ENCODE data around the gene TRAF1.

TRAF1 gene

DNA sequence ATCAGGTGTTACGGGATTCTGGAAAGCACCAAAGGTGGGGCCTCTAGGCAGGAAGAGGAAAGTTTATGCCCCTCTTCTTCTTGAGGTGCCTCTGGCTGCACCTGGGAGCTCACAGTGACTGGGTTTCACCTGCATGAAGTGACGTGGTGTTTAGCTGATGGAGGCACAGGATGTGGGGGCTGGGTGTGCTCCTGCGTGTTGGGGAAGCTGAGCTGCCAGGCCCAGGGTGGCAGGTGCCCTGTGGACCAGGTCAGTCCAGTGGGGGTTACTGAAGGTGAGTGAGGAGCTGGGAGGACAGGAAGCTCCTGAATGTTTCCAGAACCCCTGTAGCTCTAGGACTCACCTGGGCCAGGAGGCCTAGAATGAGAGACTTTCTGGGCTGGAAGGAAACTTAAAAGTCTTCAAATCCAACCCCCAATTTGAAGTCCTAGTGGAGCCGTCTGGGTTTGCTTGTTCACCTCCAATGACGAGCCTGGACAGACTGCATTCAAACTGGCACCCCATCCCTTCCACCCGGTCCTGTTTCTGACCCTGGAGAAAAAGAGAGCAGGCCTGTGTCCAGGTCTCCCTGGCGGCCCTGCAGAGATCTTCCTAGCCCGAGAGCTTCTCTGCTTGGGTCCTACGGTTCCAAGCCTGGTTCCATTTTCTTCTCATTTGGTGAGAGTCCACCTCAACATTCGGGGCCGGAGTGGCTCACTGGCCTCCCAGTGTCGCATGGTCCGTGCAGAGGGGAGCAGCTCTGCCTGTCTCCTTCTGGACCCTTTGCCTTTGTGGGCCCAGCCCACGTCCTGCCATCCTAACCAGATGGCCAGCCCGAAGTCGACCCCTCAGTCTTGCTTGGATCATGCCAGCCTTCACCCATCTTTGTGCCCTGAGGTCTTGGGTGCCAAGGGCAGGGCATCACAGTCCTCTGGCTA, 22.3 kb downstream of the TRAF1 start:
- no peak for DNase-seq

DNA sequence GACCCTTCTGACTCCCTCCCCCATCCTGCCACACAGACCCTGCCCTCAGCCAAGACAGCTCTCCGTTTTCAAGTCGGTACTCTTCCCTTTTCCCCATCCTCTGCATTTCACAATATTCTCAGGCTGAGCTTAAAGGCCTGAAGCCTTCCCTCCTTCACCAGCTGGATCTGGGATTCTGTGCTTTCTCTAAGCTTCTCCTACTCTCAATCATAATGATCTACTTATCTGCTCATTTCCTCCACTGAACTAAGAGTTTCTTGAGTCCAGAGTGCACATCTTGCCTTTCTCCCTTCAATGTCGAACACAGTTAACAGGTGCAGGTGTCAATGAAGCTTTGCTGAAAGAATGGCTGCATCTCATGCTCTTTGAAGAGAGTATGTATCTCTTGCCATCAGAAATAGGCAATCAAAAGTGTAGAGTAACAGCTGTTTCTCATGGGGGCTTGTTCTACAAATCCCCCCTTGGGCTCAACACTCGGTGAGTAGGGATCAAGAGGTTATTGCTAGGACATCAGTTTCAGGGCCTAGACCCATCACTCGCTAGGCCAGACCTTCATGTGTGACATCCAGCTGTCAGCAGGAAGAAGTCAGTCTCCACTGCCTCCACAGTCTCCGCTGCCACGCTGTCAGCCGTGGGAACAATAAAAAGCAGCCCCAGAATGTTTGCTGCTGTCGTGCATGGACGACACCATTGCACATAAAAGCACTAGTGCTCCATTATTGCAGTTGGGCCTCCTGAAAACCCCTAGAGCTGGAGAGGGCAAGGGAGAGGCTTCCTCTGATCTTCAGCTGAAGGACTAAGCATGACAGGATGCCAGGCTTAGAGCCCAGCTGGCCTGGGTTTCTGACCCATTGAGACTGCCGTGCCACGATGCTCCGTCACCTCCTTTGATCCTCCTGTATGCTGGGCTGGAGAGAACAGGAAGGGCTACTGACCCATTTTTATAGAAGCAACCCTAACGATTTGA, 23.7 kb downstream of the TRAF1 start:
- no peak for DNase-seq

DNA sequence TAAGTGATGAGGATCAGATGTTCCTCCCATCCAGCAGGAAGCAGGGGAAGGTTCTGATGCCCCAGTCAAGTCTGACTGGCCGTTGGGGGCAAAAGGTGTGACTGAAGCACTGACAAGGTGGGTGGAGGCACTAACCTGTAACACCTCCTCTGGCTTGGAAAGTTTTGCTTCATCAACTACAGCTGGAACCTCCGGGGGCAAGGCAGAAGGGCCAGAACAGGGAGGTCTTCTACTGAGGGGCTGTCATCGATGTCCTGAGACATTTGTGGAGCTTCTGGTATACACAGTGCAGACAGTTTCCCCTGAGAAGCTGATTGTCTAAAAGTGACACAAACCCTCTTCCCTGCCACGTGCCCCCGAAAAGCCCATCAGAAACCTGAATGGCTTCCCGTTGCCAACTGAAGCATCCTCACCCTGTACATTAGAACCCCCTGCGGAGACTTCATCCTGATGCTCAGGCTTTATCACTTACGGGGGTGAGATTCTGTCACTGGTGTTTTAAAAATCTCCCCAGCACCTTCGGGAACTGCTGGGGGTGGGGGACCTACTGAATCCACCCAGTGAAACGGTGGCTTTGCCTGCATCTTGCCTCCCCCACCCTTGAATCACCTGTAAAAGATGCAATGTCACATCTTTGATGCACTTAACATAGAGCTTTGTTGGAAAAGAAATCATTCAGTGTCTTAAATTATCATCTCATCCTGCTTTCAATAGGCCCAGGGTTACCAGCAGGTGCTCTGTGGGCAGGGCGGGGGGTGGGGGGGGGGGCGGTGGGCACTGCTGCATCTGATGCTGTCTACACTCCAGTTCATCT, 24.6 kb downstream of the TRAF1 start:
- DNase-seq = no peak

DNA sequence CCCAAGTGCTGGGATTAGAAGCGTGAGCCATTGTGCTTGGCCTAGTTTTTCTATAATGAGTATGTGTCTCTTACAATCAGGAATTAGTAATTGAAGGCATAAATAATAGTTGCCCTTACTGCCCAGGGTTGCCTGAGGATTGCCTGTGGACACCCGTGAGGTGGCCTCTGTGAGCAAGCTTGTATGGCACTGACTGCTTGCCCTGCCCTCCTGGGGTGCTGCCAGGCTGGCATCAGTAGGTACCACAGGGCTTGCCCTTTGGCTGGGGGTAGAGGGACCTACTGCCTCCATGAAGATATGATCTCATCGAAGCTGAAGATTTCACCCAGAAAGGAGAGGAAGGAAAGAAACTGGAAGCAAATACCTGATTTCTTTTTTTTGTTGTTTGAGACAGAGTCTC, 25.8 kb downstream of the TRAF1 start:
- no peak for DNase-seq

DNA sequence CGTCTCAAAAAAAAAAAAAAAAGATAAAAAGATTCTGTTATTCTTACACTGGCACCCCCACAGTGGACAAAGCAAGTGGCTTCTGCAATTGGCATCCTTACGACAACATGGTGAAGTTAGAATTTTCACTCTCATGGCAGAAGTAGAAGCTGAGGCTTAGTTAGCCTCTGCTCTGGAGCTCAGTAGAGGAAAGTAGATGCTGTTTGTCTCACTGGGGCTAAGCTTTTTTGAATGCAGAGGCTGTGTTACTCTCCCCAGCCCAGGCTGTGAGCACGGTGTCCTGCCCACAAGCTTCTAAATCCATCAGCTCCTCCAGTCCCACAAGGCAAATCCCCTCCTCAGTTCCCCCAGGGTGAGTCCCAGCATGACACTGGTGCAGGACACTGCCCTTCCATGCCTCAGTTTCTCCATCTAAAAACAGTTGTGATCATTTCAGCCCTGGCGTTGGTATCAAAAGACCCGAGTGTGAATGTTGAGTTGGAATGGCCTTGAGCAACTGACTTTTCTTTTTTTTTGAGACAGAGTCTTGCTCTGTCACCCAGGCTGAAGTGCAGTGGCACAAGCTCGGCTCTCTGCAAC, 27.0 kb downstream of the TRAF1 start:
- DNase-seq = no peak

DNA sequence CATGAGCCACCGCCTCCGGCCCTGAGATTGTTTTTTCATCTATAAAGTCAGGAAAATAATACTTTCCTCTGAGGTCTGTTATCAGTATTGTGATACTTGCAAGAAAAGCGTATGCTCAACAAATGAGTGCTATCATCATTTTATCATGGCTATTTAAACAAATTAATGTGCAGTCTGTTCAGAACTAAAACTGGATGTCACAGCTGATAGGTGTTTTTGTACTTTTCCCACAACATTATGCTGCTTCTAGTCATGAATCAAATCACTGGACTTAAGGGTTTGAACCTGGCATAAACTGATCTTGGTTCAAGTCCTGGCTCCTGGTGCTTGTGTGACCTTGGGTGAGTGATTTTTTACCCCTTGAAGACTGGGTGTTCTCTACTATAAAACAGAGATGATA, 28.2 kb downstream of the TRAF1 start:
- DNase-seq = no peak

DNA sequence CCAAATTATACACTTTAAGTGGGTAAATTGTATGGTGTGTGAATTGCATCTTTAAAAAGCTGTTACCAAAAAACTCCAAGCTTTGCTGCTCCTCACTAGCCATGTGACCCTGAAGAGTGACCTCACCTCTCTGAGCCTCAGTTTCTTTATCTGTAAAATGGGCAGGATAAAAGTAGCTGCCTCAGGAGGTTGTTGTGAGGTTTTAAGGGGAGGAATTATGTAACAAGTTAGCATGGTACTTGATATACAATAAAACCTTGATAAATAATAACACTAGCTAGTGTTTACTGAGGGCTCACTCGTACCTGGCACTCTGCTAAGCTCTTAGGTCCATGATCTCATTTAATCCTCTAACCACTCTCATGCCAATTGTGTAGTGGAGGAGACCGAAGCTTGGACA, 30.6 kb downstream of the TRAF1 start:
- DNase-seq = no peak

DNA sequence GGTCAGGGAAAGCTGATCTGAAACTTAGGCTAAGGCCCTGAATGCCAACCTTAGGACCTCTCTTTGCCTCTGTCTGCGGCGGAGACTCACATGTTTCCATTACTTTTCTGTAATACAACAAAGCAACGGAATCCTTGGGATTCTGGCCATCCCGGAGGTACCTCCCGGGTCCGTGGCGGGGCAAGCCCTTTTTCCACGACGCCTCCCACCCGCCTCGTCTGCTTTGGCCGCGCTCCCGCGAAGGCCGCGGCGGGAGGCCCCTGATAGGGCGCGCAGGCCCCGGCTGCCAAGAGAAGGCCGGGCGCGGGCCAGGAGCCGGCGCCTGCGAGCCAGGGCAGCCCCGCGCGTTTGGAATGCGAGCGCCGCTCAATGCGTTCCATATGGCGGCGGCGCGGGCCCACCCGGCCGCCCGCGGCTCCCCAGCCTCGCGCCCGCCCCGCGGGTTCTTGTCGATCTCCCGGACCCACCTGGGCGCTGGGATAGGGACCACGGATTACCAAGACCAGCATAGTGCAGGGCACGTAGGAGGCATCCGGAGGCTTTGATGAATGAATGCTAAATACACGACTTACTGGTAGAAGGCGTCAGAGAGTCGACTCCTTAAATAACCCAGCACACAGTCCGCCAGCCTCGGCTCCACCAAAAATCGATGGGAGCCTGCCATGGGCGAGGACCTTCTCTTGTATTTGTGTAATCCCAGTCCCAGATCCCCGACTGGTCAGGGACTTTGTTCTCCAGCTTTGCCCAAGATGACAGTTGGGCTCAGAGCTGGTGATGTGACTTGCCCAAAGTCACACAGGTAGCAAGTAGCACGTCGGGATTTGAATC, 32.1 kb downstream of the TRAF1 start:
- no peak for DNase-seq

DNA sequence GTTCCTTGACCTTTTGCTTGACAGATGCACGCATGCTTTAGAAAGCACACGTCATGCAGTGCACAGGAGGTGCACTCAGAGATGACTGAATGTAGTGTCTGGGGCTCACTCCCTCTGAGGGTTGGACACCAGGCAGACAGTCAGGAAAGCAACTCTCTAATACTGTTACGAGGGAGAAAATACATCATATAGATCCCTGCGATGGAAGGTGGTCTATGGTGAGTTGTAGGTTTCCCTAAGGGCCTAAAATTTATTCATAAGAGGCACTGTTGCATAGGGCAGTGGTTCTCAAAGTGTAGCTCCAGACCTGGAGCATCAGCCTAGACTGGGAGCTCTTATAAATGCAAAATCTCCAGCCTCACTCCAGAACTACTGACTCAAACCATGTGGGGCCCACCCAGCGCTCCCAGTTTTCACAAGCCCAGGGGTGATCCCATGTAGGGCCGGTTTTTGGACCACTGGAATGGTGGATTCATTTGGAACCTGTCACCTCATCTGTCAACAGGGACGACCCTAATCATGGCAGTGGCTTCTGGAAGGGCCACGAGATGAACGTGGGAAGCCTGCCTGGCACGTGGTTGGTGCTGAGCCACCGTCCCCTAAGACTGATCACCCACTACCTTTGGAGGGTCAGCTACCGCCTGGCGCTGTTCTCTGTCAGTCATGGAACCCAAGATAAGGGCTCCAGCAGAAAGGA, 32.8 kb downstream of the TRAF1 start:
- no peak for DNase-seq

DNA sequence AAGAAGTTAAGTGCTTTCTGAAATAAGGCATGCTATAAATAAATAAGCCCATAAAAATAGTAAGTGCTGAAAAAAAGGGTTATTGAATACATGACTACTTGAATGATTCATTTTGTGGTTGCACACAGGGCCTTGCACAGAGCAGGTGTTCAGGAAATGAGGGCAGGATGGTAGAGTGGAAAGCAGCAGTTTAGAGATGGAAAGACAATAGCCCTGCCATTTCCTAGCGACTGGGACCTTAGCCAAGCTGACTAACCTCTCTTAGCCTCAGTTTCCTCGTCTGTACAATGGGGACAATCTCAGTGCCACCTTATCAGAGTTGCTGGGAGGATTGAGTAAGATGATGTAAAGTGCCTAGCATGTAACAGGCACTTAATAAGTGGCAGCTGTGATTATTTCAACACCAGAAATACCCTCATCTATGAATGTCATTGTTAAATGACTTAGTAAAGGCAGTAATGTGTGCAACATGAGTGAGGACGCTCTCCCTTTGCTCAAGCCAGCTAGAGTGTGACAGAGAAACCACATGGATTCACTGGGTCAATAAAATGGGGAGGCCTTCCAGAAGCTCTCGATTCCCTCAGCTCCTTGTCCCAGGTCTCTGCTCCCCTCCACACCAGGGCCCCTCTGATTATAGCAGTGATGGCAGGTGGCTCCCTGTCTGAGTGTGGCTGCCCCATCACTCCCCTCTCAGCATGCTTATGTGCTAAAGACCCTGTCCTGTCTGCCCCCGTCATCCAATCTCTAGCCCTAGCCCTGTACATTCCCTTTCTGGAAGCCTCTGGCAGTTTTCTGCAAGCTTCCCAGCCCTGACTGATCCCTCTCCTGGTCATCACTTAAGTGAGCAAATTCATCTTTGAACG, 33.6 kb downstream of the TRAF1 start:
- DNase-seq = no peak

DNA sequence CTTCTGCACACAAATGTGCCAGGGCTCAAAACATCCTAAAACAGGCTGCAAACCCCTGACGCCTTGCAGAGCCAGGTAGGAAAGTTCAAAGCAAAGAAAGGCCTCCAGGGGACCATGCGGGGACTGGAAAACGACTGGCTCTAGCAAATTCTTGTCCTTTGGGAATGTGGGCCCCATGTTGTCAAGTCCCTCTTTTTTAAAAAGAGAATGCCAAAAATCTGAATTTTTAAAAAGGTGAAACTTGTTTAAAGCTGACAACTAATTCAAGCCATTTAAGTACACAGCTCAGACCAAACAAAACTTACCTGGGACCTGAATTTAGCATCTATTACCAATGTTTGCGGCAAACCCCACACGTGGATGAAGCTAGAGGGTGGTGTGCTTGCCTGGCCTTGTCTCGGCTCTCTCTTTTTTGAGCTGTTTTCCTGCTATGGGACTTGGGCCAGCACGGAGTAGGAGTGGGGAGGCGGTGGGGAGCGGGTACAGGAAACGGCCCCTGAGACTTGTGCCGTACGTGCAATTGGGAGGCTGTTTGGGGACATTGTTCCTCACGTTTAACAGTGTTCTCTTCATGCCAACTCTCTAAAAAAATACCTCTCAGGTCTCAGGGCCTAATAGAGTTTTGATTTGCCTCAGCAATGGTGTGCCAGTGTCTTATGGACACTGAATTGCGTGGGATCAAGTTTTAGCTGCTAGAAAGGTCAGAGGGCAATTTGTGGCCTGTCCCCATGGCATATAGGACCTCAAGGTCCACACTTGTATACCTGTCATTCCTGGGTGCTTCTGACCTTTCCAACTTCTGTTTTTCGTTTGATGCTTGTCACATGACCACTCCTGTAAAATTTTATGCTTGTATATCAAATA, 34.5 kb downstream of the TRAF1 start:
- no peak for DNase-seq

DNA sequence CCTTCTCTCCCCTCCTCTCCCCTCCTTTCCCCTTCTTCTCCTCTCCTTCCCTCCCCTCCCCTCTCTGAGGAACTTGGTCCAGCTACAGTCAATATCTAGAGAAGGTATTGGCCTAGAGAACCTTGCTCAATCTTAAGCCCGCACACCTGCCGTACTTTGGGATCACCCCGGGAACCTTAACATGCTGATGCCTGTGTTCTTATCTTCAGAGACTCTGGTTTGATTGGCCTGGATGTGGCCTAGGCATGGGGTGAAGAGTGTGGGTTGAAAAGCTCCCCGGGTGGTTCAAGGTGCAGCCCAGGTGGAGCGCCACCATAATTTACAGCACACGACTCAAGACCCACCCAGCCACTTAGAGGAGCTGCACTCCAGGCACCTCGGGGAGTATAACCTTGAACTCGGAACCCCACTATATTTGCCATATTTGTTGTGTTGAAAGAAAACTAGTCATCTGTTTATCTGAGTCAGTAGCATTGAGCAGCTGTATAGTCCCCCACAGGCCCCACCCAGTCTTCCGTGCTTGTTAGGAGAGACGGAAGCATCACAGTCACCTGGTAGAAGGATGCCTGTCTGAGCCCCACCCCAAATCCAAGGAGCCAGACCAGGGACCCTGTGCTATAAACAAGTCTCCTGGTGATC, 35.2 kb downstream of the TRAF1 start:
- DNase-seq = no peak

DNA sequence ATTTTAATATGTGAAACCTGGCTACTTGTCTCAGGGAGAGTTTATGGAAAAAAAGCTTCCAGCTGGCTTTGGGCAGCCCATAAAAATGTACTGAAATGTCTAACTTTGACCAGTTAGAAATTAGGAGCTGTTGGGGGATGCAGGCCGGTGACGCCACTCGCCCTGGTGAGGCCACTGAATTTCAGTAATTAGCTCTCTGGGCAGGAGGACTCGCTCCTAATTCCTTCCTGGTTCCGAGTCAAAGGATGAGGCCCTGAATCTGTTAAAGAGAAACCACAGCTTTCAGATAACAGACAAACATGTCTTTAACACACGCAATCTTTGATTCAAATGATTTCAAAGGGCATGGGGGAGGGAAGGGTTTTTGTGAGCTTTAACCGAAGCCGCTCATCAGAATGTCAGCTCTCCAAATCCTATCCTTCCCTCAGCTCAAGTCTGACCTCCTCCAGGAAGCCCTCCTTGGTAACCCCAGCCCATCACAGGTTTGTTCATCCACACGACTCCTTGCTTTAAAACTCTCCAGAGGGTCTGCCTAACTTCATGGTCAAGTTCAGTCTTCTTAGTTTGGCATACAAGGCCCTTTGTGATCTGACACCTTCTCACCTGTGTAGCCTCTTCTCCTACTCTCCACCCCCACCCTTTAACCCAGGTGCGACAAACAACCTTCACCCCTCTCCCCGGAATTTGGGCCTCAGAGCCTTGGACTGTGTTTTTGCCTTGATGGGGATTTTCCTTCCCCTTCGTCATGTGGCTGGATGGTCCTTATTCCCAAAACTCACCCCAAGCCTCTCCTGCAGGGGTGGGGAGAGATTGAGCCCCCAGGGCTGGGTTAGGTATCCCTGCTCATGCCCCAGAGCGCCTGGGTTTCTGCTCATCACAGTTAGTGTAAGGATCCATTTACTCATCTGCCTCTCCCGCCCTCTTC, 36.0 kb downstream of the TRAF1 start:
- DNase-seq = no peak

DNA sequence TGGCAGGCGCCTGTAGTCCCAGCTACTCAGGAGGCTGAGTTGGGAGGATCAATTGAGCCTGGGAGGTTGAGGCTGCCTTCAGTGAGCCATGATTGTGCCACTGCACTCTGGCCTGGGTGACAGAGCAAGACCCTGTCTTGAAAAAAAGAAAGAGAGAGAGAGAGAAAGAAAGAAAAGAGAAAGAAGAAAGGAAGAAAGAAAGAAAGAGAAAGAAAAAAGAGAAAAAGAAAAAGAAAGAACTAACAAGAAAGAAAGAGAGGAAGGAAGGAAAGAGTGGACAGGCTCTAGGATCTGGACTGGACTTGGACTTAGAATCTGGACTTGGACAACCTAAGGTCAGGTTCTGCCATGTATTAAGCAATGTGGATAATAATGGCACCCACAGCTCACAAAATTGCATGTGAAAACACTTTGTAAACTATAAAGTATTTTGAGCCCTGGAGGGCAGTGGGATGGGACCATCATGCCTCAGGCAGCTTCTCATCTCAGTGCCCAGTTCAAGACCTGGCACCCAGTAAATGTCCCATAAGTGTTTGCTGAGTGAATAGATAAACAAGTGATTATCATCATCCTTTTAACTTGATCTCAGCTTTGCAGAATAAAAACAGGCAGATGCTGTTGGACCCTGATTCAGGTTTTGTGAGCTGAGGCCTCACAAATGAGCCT, 36.9 kb downstream of the TRAF1 start:
- no peak for DNase-seq

DNA sequence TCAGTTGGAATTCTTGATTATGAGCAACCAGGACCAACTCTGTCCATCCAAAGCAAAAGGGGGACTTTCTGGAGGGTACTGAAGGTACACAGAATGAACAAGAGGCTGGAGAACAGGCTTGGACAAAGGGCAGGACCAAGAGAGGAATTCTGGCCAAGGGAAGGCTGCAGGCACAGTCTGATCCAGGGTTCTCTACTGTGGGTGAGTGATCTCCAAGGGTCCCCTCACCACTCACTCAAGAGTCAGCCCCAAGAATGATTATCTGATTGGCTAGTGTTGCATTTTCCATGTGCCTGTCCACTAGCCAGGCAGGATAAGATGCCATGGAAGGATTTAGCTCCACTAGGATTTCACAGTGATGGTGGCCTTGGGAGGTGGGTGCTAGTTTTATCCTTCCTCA, 38.0 kb downstream of the TRAF1 start:
- DNase-seq = no peak

DNA sequence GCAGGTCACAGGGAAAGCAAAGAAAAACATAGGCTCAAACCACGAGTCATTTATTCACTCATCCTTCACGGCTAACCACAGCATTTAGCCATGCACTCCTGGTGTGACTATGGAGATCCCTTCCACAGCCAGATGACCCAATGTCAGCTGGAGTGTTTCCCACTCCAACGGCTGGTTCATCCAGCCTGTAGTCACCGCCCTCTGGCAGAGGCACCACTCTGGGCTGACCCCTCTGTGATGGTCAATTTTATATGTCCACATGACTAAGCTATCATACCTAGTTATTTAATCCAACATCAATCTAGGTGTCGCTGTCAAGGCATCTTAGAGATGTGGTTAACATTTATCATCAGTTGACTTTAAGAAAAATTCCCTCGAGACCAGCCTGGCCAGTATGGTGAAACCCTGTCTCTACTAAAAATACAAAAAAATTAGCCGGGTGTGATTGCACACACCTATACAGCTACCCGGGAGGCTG, 40.1 kb downstream of the TRAF1 start:
- no peak for DNase-seq

DNA sequence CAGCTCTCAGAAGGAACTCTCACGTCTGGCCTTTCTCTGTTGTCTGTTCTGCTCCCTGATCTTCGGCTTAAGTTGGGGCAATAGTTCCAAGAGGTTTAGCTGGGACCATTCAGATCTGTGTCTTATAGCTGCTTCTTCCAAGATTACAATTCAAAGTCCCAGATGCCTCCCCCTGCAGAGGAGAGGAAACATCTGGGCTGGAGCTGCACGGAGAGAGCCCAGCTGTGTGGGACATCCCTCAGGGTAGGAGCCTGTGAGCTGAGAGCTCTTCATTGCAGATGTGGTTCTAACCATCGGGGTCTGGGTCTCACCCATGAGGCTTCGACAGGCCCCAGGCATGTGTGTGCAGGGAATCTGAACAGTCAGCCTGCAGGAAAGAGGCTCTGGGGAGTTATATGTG, 40.6 kb downstream of the TRAF1 start:
- no peak for DNase-seq
